Measurements from ENCODE around the gene MCCD1.

The MCCD1 gene

DNA sequence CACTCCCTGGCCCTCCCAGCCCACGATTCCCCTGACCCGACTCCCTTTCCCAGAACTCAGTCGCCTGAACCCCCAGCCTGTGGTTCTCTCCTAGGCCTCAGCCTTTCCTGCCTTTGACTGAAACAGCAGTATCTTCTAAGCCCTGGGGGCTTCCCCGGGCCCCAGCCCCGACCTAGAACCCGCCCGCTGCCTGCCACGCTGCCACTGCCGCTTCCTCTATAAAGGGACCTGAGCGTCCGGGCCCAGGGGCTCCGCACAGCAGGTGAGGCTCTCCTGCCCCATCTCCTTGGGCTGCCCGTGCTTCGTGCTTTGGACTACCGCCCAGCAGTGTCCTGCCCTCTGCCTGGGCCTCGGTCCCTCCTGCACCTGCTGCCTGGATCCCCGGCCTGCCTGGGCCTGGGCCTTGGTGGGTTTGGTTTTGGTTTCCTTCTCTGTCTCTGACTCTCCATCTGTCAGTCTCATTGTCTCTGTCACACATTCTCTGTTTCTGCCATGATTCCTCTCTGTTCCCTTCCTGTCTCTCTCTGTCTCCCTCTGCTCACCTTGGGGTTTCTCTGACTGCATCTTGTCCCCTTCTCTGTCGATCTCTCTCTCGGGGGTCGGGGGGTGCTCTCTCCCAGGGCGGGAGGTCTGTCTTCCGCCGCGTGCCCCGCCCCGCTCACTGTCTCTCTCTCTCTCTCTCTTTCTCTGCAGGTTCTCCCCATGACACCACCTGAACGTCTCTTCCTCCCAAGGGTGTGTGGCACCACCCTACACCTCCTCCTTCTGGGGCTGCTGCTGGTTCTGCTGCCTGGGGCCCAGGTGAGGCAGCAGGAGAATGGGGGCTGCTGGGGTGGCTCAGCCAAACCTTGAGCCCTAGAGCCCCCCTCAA lies 43.5 kb downstream of the MCCD1 start, which contains the start of gene LTA:
Gene LTA (plus strand): TSS at position 249 of the 871 bp plus-strand sequence. CDS start 454 bp downstream, at position 703.
- 0 out of 2 replicates have a peak, but pooled peaks cover 1% of the 10 kb centered on the region for H3K4me1 ChIP-seq (ENCODE audit: control insufficient read depth, insufficient read depth, low read length)
- no peaks in the 10 kb centered on the region for H3K27me3 ChIP-seq (ENCODE audit: control insufficient read depth, insufficient read depth, low read length)
- no CpG with 5 or more reads among the region's 27 CpGs for WGBS (ENCODE audit: insufficient coverage, insufficient read length)

DNA sequence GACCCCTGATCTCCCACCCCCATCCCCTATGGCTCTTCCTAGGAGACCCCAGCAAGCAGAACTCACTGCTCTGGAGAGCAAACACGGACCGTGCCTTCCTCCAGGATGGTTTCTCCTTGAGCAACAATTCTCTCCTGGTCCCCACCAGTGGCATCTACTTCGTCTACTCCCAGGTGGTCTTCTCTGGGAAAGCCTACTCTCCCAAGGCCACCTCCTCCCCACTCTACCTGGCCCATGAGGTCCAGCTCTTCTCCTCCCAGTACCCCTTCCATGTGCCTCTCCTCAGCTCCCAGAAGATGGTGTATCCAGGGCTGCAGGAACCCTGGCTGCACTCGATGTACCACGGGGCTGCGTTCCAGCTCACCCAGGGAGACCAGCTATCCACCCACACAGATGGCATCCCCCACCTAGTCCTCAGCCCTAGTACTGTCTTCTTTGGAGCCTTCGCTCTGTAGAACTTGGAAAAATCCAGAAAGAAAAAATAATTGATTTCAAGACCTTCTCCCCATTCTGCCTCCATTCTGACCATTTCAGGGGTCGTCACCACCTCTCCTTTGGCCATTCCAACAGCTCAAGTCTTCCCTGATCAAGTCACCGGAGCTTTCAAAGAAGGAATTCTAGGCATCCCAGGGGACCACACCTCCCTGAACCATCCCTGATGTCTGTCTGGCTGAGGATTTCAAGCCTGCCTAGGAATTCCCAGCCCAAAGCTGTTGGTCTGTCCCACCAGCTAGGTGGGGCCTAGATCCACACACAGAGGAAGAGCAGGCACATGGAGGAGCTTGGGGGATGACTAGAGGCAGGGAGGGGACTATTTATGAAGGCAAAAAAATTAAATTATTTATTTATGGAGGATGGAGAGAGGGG lies 44.7 kb downstream of the MCCD1 start:
- Histone ChIP-seq H3K9me3 (ENCODE audit: control insufficient read depth, insufficient read depth, low read length) (no peaks in the 10 kb centered on the region), H3K27me3 (ENCODE audit: control insufficient read depth, insufficient read depth, low read length) (no peaks in the 10 kb centered on the region), H3K27ac (ENCODE audit: low read length) (no peak overlapping the region), H3K36me3 (ENCODE audit: control insufficient read depth, insufficient read depth, low read length) (no peaks in the 10 kb centered on the region), H3K4me1 (ENCODE audit: control insufficient read depth, insufficient read depth, low read length) (no peaks in the 10 kb centered on the region), H3K4me3 (ENCODE audit: low read length) (no peak overlapping the region)
- no CpG with 5 or more reads among the region's 9 CpGs for WGBS (ENCODE audit: insufficient coverage, insufficient read length)
- DNase-seq (ENCODE audit: low read depth, low spot score), result no peak

More for the DNA sequence above, 43.5 kb downstream of the MCCD1 start, which contains the start of gene LTA:
- Histone ChIP-seq H3K36me3 (ENCODE audit: control insufficient read depth, insufficient read depth, low read length) (no peaks in the 10 kb centered on the region), H3K27ac (ENCODE audit: low read length) (no peak within 1 kb of the TSS), H3K9me3 (ENCODE audit: control insufficient read depth, insufficient read depth, low read length) (no peaks in the 10 kb centered on the region), H3K4me3 (ENCODE audit: low read length) (no peak within 1 kb of the TSS)
- DNase-seq (ENCODE audit: low read depth, low spot score), result no peak

DNA sequence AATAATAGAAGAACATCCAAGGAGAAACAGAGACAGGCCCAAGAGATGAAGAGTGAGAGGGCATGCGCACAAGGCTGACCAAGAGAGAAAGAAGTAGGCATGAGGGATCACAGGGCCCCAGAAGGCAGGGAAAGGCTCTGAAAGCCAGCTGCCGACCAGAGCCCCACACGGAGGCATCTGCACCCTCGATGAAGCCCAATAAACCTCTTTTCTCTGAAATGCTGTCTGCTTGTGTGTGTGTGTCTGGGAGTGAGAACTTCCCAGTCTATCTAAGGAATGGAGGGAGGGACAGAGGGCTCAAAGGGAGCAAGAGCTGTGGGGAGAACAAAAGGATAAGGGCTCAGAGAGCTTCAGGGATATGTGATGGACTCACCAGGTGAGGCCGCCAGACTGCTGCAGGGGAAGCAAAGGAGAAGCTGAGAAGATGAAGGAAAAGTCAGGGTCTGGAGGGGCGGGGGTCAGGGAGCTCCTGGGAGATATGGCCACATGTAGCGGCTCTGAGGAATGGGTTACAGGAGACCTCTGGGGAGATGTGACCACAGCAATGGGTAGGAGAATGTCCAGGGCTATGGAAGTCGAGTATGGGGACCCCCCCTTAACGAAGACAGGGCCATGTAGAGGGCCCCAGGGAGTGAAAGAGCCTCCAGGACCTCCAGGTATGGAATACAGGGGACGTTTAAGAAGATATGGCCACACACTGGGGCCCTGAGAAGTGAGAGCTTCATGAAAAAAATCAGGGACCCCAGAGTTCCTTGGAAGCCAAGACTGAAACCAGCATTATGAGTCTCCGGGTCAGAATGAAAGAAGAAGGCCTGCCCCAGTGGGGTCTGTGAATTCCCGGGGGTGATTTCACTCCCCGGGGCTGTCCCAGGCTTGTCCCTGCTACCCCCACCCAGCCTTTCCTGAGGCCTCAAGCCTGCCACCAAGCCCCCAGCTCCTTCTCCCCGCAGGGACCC lies 45.6 kb downstream of the MCCD1 start:
- Histone ChIP-seq H3K27me3 (ENCODE audit: control insufficient read depth, insufficient read depth, low read length) (no peaks in the 10 kb centered on the region), H3K9me3 (ENCODE audit: control insufficient read depth, insufficient read depth, low read length) (no peaks in the 10 kb centered on the region), H3K4me3 (ENCODE audit: low read length) (no peak overlapping the region), H3K4me1 (ENCODE audit: control insufficient read depth, insufficient read depth, low read length) (no peaks in the 10 kb centered on the region; the same call in 1 of the 2 replicates), H3K27ac (ENCODE audit: low read length) (no peak overlapping the region), H3K36me3 (ENCODE audit: control insufficient read depth, insufficient read depth, low read length) (no peaks in the 10 kb centered on the region)
- DNase-seq (ENCODE audit: low read depth, low spot score), result no peak
- no CpG with 5 or more reads among the region's 14 CpGs for WGBS (ENCODE audit: insufficient coverage, insufficient read length)

- H3K4me1 ChIP-seq (ENCODE audit: control insufficient read depth, insufficient read depth, low read length), result no peaks in the 10 kb centered on the region; the same call in 1 of the 2 replicates
- H3K27me3 ChIP-seq (ENCODE audit: control insufficient read depth, insufficient read depth, low read length), result no peaks in the 10 kb centered on the region
- H3K27ac ChIP-seq (ENCODE audit: low read length), result no peak within 1 kb of the TSS
- DNase-seq (ENCODE audit: low read depth, low spot score), result no peak
- no CpG with 5 or more reads among the region's 19 CpGs for WGBS (ENCODE audit: insufficient coverage, insufficient read length)
- no peak within 1 kb of the TSS for H3K4me3 ChIP-seq (ENCODE audit: low read length)
- H3K36me3 ChIP-seq (ENCODE audit: control insufficient read depth, insufficient read depth, low read length), result no peaks in the 10 kb centered on the region
- H3K9me3 ChIP-seq (ENCODE audit: control insufficient read depth, insufficient read depth, low read length), result no peaks in the 10 kb centered on the region
Measured at GRCh38 chr6:31575335-31575901, 46.7 kb downstream of the MCCD1 start, which contains the start of gene TNF. TSS of gene TNF (plus strand) at chr6:31575565. CDS start at chr6:31575742, 177 bp downstream.

DNA sequence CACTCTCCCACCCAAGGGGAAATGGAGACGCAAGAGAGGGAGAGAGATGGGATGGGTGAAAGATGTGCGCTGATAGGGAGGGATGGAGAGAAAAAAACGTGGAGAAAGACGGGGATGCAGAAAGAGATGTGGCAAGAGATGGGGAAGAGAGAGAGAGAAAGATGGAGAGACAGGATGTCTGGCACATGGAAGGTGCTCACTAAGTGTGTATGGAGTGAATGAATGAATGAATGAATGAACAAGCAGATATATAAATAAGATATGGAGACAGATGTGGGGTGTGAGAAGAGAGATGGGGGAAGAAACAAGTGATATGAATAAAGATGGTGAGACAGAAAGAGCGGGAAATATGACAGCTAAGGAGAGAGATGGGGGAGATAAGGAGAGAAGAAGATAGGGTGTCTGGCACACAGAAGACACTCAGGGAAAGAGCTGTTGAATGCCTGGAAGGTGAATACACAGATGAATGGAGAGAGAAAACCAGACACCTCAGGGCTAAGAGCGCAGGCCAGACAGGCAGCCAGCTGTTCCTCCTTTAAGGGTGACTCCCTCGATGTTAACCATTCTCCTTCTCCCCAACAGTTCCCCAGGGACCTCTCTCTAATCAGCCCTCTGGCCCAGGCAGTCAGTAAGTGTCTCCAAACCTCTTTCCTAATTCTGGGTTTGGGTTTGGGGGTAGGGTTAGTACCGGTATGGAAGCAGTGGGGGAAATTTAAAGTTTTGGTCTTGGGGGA lies 47.4 kb downstream of the MCCD1 start:
- Histone ChIP-seq H3K36me3 (ENCODE audit: control insufficient read depth, insufficient read depth, low read length) (no peaks in the 10 kb centered on the region), H3K27ac (ENCODE audit: low read length) (no peak overlapping the region), H3K4me1 (ENCODE audit: control insufficient read depth, insufficient read depth, low read length) (no peaks in the 10 kb centered on the region; the same call in 1 of the 2 replicates), H3K4me3 (ENCODE audit: low read length) (no peak overlapping the region), H3K9me3 (ENCODE audit: control insufficient read depth, insufficient read depth, low read length) (no peaks in the 10 kb centered on the region), H3K27me3 (ENCODE audit: control insufficient read depth, insufficient read depth, low read length) (no peaks in the 10 kb centered on the region)
- DNase-seq (ENCODE audit: low read depth, low spot score), result no peak
- 100% methylated on average over 5 of the region's 8 CpGs for WGBS (ENCODE audit: insufficient coverage, insufficient read length)

GRCh38 chr6:31576897-31577578 lies 48.3 kb downstream of the MCCD1 start:
- WGBS (ENCODE audit: insufficient coverage, insufficient read length), result no CpG with 5 or more reads among the region's 19 CpGs
- Histone ChIP-seq H3K36me3 (ENCODE audit: control insufficient read depth, insufficient read depth, low read length) (no peaks in the 10 kb centered on the region), H3K9me3 (ENCODE audit: control insufficient read depth, insufficient read depth, low read length) (no peaks in the 10 kb centered on the region), H3K27ac (ENCODE audit: low read length) (no peak overlapping the region), H3K4me3 (ENCODE audit: low read length) (no peak overlapping the region), H3K27me3 (ENCODE audit: control insufficient read depth, insufficient read depth, low read length) (no peaks in the 10 kb centered on the region), H3K4me1 (ENCODE audit: control insufficient read depth, insufficient read depth, low read length) (no peaks in the 10 kb centered on the region; the same call in 1 of the 2 replicates)
- no peak for DNase-seq (ENCODE audit: low read depth, low spot score)

DNA sequence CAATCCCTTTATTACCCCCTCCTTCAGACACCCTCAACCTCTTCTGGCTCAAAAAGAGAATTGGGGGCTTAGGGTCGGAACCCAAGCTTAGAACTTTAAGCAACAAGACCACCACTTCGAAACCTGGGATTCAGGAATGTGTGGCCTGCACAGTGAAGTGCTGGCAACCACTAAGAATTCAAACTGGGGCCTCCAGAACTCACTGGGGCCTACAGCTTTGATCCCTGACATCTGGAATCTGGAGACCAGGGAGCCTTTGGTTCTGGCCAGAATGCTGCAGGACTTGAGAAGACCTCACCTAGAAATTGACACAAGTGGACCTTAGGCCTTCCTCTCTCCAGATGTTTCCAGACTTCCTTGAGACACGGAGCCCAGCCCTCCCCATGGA lies 48.8 kb downstream of the MCCD1 start:
- no CpG with 5 or more reads among the region's 3 CpGs for WGBS (ENCODE audit: insufficient coverage, insufficient read length)
- H3K4me1 ChIP-seq (ENCODE audit: control insufficient read depth, insufficient read depth, low read length), result no peaks in the 10 kb centered on the region; the same call in 1 of the 2 replicates
- no peaks in the 10 kb centered on the region for H3K27me3 ChIP-seq (ENCODE audit: control insufficient read depth, insufficient read depth, low read length)
- H3K27ac ChIP-seq (ENCODE audit: low read length), result no peak overlapping the region
- H3K36me3 ChIP-seq (ENCODE audit: control insufficient read depth, insufficient read depth, low read length), result no peaks in the 10 kb centered on the region
- H3K4me3 ChIP-seq (ENCODE audit: low read length), result no peak overlapping the region
- DNase-seq (ENCODE audit: low read depth, low spot score), result no peak
- no peaks in the 10 kb centered on the region for H3K9me3 ChIP-seq (ENCODE audit: control insufficient read depth, insufficient read depth, low read length)

GRCh38 chr6:31578184-31579118 lies 49.7 kb downstream of the MCCD1 start:
- no CpG with 5 or more reads among the region's 12 CpGs for WGBS (ENCODE audit: insufficient coverage, insufficient read length)
- Histone ChIP-seq H3K4me1 (ENCODE audit: control insufficient read depth, insufficient read depth, low read length) (no peaks in the 10 kb centered on the region; the same call in 1 of the 2 replicates), H3K4me3 (ENCODE audit: low read length) (no peak overlapping the region), H3K27ac (ENCODE audit: low read length) (no peak overlapping the region), H3K36me3 (ENCODE audit: control insufficient read depth, insufficient read depth, low read length) (no peaks in the 10 kb centered on the region), H3K27me3 (ENCODE audit: control insufficient read depth, insufficient read depth, low read length) (no peaks in the 10 kb centered on the region), H3K9me3 (ENCODE audit: control insufficient read depth, insufficient read depth, low read length) (no peaks in the 10 kb centered on the region)
- no peak for DNase-seq (ENCODE audit: low read depth, low spot score)
